ENCODE results near the gene RNFT2.

- TF ChIP-seq POLR2A (IDR thresholded peaks at IDR 0.05): no peak
- peak in 1 of 6 experiments; percentile 14 for TF ChIP-seq CTCF (IDR thresholded peaks at IDR 0.05)
These were observed 144.6 kb downstream of the RNFT2 start for GRCh38 chr12:116882742-116883141.

Data from Peyer's patch (tissue), 4 donors.